Esophagus squamous epithelium (tissue), 5 donors: ENCODE data around the gene MRPS11. TPM values are rescaled to one million over a fixed set of nuclear protein-coding genes. Genes with fewer than 3 reads are reported as not detected.

ENCODE experiments used
- DNase-seq: peaks from one replicate; lab custom pipeline; 2025; lab: John Stamatoyannopoulos, UW
- H3K27ac ChIP-seq, 4 donors: fragments of 200-600 bp; sonication (generic); one replicate each; pipeline ENCODE4 v1.5.1; 2016 to 2019; ENCODE audit warnings: mild to moderate bottlenecking in 1 of 4
- H3K27me3 ChIP-seq, 4 donors: fragments of 200-600 bp; sonication (generic); 1 replicate in 3 of 4; 2 replicates in 1 of 4; pipeline versions ENCODE4 v1.5.1 to v1.6.0; 2017 to 2021; ENCODE audit warnings: antibody characterized with exemption in 1 of 4
- H3K36me3 ChIP-seq, 3 donors: fragments of 200-600 bp; sonication (generic); one replicate each; pipeline ENCODE4 v1.5.1; 2016 to 2019
- H3K4me1 ChIP-seq, 3 donors: fragments of 200-600 bp; sonication (generic); one replicate each; pipeline ENCODE4 v1.5.1; 2017 to 2019
- H3K4me3 ChIP-seq, 4 donors: fragments of 200-600 bp; sonication (generic); 1 replicate in 3 of 4; 2 replicates in 1 of 4; pipeline ENCODE4 v1.5.1; 2016 to 2019; ENCODE audit warnings: mild to moderate bottlenecking in 2 of 4, moderate library complexity in 1 of 4
- H3K9me3 ChIP-seq, 3 donors: fragments of 200-600 bp; sonication (generic); one replicate each; pipeline ENCODE4 v1.5.1; 2016 to 2019
- POLR2A ChIP-seq, 4 donors: fragments of 450-650 bp; IDR thresholded peaks; one replicate each; pipeline ENCODE4 v1.6.1; 2017; ENCODE audit warnings: antibody characterized with exemption in 4 of 4, mild to moderate bottlenecking in 4 of 4, moderate library complexity in 3 of 4
- WGBS, 2 donors: methylation state at CpG; one replicate each; pipeline ENCODE4 v1.1.5; 2018; 5-methylcytosine and 5-hydroxymethylcytosine counted together
- intact Hi-C: fragments of 100-400 bp; cut with DNase I; formaldehyde crosslinking; loops from one replicate; pipeline ENCODE4 v1.15.0; 2022
- total RNA-seq, 4 donors: library from RNA; depleted of rRNA; stranded (reverse); fragments of >200 nt; gene quantifications; one replicate each; pipeline ENCODE4 v1.1.0, GENCODE V29; 2016
- TF ChIP-seq, protein P1 (sequence below), 6 experiments: fragments of 450-650 bp in 4 of 6; fragments of 200-600 bp in 2 of 6; sonication (generic) in 2 of 6; IDR thresholded peaks; one replicate each; pipeline ENCODE4 v1.5.1; 2016 to 2019; ENCODE audit warnings: antibody characterized with exemption in 6 of 6, mild to moderate bottlenecking in 4 of 6, moderate library complexity in 4 of 6
- donor health status: DM: yes; HTN: yes; CAD: no.

MRPS11 gene
- total RNA-seq, 4 donors from 2014 or later, result 19.6 to 49.2 (median 28.0) TPM

DNA sequence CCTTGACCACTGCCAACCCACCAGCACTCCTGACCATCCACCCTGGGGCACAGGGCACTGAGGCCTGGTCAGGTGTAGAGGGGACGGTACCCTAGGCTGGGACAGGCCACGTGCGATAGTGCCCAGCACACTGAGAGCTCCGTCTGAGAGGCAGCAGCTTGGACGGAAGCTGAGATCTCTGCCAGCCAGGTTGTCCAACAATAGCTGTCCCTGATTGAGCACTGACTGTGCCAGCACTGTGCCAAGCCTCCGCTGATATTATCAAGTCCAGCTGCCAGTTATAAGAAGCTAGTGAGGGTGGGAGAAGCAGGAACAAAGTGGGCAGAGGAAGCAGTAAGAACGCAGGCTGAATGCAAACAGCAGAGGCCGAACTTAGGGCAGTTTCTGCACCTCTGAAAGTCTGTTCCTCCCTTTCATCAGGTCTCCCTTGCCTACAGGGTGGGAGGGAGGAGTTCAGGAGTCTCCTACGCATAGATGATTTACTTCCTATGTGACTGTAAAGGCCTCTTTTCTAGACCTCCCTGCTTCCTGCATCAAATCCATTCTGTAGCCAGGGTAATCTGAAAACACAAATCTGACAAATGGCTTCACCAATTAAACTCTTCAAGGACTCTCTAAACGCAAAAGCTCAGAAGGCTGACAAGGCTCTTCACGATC is 29.7 kb downstream of the MRPS11 start:
- intact Hi-C loops, result no loop called here
- DNase-seq, result no peak
- TF ChIP-seq POLR2A (IDR thresholded peaks at IDR 0.05), result no peak
- TF ChIP-seq, protein P1, sequence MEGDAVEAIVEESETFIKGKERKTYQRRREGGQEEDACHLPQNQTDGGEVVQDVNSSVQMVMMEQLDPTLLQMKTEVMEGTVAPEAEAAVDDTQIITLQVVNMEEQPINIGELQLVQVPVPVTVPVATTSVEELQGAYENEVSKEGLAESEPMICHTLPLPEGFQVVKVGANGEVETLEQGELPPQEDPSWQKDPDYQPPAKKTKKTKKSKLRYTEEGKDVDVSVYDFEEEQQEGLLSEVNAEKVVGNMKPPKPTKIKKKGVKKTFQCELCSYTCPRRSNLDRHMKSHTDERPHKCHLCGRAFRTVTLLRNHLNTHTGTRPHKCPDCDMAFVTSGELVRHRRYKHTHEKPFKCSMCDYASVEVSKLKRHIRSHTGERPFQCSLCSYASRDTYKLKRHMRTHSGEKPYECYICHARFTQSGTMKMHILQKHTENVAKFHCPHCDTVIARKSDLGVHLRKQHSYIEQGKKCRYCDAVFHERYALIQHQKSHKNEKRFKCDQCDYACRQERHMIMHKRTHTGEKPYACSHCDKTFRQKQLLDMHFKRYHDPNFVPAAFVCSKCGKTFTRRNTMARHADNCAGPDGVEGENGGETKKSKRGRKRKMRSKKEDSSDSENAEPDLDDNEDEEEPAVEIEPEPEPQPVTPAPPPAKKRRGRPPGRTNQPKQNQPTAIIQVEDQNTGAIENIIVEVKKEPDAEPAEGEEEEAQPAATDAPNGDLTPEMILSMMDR (IDR thresholded peaks at IDR 0.05), result no peak
- no peak overlapping the region for H3K4me3 ChIP-seq
- no peaks in the 10 kb centered on the region for H3K36me3 ChIP-seq
- WGBS, 2 donors, result 76 to 84% methylated on average over 4 to 6 of the region's 11 CpGs
- H3K27me3 ChIP-seq, result no peaks in the 10 kb centered on the region
- H3K9me3 ChIP-seq, result no peaks in the 10 kb centered on the region
- H3K4me1 ChIP-seq, result no peaks in the 10 kb centered on the region
- no peak overlapping the region for H3K27ac ChIP-seq

DNA sequence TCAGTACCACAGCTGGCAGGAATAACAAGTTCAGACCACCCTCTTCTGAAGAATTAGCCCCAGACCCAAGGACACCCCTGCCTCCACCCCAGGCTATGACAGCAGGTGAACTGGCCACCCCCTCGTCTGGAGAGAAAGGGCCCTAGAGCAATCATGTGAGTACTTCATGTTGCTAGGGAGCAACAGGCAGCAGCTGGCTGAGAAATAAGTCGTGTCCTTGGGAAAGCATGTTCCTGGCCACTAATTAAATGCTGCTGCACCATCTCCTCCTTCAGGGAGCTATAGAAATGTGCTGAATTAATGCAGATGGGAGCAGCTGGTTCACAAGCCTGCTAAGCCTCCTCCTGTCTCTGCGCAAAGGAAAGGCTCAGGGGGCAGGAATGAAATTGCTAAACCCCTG is 31.5 kb downstream of the MRPS11 start:
- no peaks in the 10 kb centered on the region for H3K9me3 ChIP-seq
- no peak for TF ChIP-seq POLR2A (IDR thresholded peaks at IDR 0.05)
- TF ChIP-seq, protein P1 (IDR thresholded peaks at IDR 0.05), result no peak
- 56 to 71% methylated on average over 3 of the region's 3 CpGs for WGBS, 2 donors
- H3K27me3 ChIP-seq, result no peaks in the 10 kb centered on the region
- peaks cover 0 to 2% (median 0%) of the 10 kb centered on the region in 3 donors for H3K36me3 ChIP-seq
- DNase-seq, result no peak
- intact Hi-C loops, result no loop called here
- no peak overlapping the region for H3K4me3 ChIP-seq
- H3K27ac ChIP-seq, result no peak overlapping the region
- no peaks in the 10 kb centered on the region for H3K4me1 ChIP-seq

DNA sequence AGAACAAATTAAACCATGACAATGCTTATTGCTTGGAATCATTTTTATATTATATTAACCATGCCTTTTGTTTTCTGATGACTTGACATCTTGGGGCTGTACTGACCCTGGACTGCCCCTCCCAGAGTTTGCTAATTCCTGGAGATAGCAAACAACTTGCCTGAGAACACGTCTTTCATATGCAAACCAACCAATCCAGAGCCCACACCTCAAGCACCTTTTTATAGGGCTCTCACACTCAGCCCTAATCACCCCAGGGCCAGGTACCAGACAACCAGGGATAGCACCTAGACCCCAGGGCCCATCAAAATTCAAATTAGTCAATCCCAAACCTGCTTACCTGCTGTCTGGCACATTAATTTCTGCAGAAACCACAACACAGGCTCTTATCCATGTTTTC is 36.9 kb downstream of the MRPS11 start:
- H3K27me3 ChIP-seq, result no peaks in the 10 kb centered on the region
- no peaks in the 10 kb centered on the region for H3K4me1 ChIP-seq
- TF ChIP-seq POLR2A (IDR thresholded peaks at IDR 0.05), result no peak
- TF ChIP-seq, protein P1 (IDR thresholded peaks at IDR 0.05), result no peak
- no peaks in the 10 kb centered on the region for H3K9me3 ChIP-seq
- 75 to 82% methylated on average over 1 of the region's 1 CpG for WGBS, 2 donors
- intact Hi-C loops, result no loop called here
- H3K36me3 ChIP-seq, result peaks cover 0 to 43% (median 0%) of the 10 kb centered on the region in 3 donors
- no peak overlapping the region for H3K27ac ChIP-seq
- no peak for DNase-seq
- no peak overlapping the region for H3K4me3 ChIP-seq

DNA sequence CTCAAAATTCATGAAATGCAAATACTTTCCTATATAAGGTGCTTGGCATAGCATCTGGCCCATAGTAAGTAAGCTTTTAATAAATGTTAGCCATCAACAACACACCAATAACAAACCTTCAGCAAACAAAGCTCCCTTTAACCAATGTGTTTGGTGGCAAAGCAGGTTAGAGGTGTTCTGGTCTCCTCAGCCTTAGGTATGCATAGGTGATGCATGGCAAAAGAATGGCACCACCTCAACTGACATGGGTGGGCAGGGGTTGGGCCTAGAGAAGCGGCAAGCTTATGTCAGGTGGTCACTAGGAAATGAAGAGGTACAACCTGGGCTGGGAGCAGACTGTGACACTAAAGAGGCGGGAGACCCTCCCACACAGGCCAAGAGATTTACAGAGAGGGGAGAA is 38.2 kb downstream of the MRPS11 start:
- no peaks in the 10 kb centered on the region for H3K9me3 ChIP-seq
- no peak overlapping the region for H3K27ac ChIP-seq
- no peak for DNase-seq
- intact Hi-C loops, result no loop called here
- TF ChIP-seq POLR2A (IDR thresholded peaks at IDR 0.05), result no peak
- TF ChIP-seq, protein P1 (IDR thresholded peaks at IDR 0.05), result no peak
- no peak overlapping the region for H3K4me3 ChIP-seq
- 96 to 100% methylated on average over 2 of the region's 2 CpGs for WGBS, 2 donors
- H3K4me1 ChIP-seq, result no peaks in the 10 kb centered on the region
- H3K36me3 ChIP-seq, result peaks cover 0 to 56% (median 0%) of the 10 kb centered on the region in 3 donors
- H3K27me3 ChIP-seq, result no peaks in the 10 kb centered on the region

DNA sequence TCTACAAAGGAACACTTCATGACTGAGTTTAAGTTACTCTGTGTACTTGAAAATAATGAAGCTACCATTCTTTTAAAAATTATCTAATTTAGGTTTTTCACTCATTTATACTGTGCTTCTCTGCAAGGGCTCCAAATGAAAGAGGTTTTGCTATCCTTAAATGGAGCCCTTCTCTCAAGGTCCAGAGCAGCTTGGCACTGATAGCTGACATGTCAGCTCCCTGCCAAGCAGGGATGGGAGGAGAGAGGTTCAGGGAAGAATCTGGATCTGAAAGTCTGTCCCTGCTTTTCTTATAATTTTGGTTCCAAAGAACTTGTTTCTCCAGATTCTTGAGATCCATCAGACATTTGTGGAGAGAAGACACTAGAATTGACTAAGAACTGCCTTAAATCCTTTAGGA is 39.1 kb downstream of the MRPS11 start:
- no peak for DNase-seq
- H3K9me3 ChIP-seq, result no peaks in the 10 kb centered on the region
- H3K27me3 ChIP-seq, result no peaks in the 10 kb centered on the region
- no peak overlapping the region for H3K4me3 ChIP-seq
- H3K36me3 ChIP-seq, result peaks cover 0 to 65% (median 0%) of the 10 kb centered on the region in 3 donors
- no peak overlapping the region for H3K27ac ChIP-seq
- no peak for TF ChIP-seq POLR2A (IDR thresholded peaks at IDR 0.05)
- TF ChIP-seq, protein P1 (IDR thresholded peaks at IDR 0.05), result no peak
- H3K4me1 ChIP-seq, result no peaks in the 10 kb centered on the region
- intact Hi-C loops, result no loop called here
